HG02885 (cell line): ENCODE measurements around the gene HPCAL1.
"Not testable (repeated sequence)": the region's sequence is repeated elsewhere in the genome, so short reads cannot be mapped to it uniquely, and the experiment has no call there.

Source experiments
- ATAC-seq: cut with Tn5 transposase; IDR thresholded peaks from one replicate; pipeline ENCODE4 v1.9.1; 2021; ENCODE audit warnings: mild to moderate bottlenecking; ENCODE audit not compliant: unreplicated experiment, poor library complexity

The HPCAL1 gene

GRCh38 chr2:10282611-10283105 lies 20.0 kb upstream of the HPCAL1 start:
- ATAC-seq, result no peak

- ATAC-seq, result no peak
Measured at GRCh38 chr2:10283106-10284062, 19.3 kb upstream of the HPCAL1 start.

- ATAC-seq, result no peak
Measured at GRCh38 chr2:10284108-10284870, 18.4 kb upstream of the HPCAL1 start.

GRCh38 chr2:10285191-10285555 lies 17.5 kb upstream of the HPCAL1 start:
- ATAC-seq, result no peak

GRCh38 chr2:10285556-10286198 lies 17.0 kb upstream of the HPCAL1 start:
- ATAC-seq, result no peak

- no peak for ATAC-seq
Measured at GRCh38 chr2:10286216-10287037, 16.3 kb upstream of the HPCAL1 start.

- ATAC-seq, result no peak
Measured at GRCh38 chr2:10287761-10288160, 14.9 kb upstream of the HPCAL1 start.

GRCh38 chr2:10288606-10289005 lies 14.1 kb upstream of the HPCAL1 start:
- no peak for ATAC-seq

- no peak for ATAC-seq
Measured at GRCh38 chr2:10289352-10289751, 13.4 kb upstream of the HPCAL1 start.

GRCh38 chr2:10289891-10290290 lies 12.8 kb upstream of the HPCAL1 start:
- no peak for ATAC-seq

- ATAC-seq, result not testable (repeated sequence)
Measured at GRCh38 chr2:10291376-10291775, 11.3 kb upstream of the HPCAL1 start.

- no peak for ATAC-seq
Measured at GRCh38 chr2:10292033-10292432, 10.7 kb upstream of the HPCAL1 start.

GRCh38 chr2:10293603-10294002 lies 9.1 kb upstream of the HPCAL1 start:
- no peak for ATAC-seq

- ATAC-seq, result no peak
Measured at GRCh38 chr2:10294077-10294476, 8.6 kb upstream of the HPCAL1 start.

GRCh38 chr2:10295649-10296048 lies 7.1 kb upstream of the HPCAL1 start:
- ATAC-seq, result not testable (repeated sequence)

- no peak for ATAC-seq
Measured at GRCh38 chr2:10296142-10296541, 6.6 kb upstream of the HPCAL1 start.

- no peak for ATAC-seq
Measured at GRCh38 chr2:10297191-10297830, 5.4 kb upstream of the HPCAL1 start.

- no peak for ATAC-seq
Measured at GRCh38 chr2:10297959-10298531, 4.7 kb upstream of the HPCAL1 start.

GRCh38 chr2:10298777-10299176 lies 3.9 kb upstream of the HPCAL1 start:
- ATAC-seq, result not testable (repeated sequence)
